OCI-M1 (cell line): ENCODE results near the gene CD40.

Experiments
- DNase-seq: peaks from one replicate; lab custom pipeline; 2025; lab: John Stamatoyannopoulos, UW

CD40 gene

DNA sequence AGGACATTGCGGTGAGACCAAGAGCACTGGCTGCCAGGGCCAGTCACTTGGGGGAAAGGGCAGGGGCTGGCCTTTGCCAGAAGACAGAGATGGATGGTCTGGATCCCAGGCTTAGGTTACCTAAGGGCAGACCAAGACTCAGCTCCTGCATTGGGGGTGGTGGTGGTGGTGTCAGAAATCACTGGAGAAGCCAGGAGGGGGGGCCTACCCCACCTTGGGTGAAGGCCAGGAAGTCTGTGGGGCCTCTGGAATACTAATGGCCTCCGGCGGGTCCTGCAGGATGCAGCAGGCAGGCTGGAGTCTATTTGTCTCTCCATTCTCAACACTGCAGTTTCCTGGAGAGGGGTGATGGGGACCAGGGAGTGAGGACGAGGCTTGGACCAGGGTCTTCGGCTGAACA, 32.8 kb downstream of the CD40 start:
- DNase-seq: no peak

GRCh38 chr20:46151936-46152335, 33.8 kb downstream of the CD40 start:
- peak; percentile 4 for DNase-seq

DNA sequence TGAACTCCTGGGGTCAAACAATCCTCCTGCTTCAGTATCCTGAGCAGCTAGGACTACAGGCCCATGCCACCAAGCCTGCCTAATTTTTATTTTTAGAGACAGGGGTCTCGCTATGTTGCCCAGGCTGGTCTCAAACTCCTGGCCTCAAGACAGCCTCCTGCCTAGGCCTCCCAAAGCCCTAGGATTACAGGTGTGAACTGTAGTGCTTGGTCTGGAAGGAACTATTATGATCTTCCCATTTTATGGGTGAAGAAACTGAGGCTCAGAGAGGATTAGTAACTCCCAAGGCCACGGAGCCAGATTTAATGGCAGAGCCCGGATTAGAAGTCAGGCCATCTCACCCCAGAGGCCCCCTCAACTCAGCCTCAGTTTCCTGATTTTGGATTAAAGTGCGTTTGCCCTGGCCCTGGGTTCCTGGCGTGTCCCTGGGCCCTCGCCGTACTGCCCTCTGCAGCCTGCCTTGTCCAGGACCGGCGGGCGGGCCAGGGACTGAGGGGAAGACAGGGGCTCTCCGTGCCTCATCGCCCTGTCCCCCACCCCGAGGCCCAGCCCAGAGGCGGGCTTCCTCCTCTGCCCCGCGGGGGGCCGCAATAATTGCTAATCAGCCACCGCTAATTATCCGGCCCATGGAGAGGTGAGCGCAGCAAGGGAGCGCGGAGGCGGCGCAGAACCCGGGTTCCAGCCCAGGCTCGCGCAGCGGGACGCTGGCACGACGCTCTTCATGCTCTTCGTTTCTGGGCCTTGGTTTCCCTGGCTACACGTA, 34.9 kb downstream of the CD40 start:
- DNase-seq: no peak

- no peak for DNase-seq
Measured at GRCh38 chr20:46154305-46154704, 36.2 kb downstream of the CD40 start.

GRCh38 chr20:46154796-46155195, 36.7 kb downstream of the CD40 start:
- DNase-seq: no peak

- no peak for DNase-seq
Measured at GRCh38 chr20:46156065-46156464, 38.0 kb downstream of the CD40 start.

DNA sequence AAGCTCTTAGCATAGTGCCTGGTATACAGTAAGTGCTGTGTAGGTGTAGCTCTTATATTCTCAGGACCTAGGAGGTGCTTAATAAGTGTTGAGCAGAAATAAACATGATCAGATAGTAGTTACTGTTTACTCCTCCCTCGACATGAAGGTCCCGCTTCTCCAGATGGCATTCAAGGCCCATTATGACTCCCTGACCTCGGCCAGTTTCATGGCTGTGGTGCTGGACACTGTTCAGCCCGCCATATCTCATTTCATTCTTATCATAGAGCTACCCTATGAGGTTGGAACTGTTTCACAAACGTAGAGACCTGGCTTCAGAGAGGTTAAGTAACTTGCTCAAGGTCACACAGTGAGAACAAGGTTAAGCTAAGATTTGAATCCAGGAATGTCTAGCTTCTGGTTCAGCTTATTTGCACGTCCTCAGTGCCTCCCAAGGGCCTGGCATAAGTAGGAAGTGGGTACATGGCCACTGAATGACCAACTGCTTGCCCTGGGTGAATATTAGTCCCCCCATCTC, 39.0 kb downstream of the CD40 start:
- no peak for DNase-seq

DNA sequence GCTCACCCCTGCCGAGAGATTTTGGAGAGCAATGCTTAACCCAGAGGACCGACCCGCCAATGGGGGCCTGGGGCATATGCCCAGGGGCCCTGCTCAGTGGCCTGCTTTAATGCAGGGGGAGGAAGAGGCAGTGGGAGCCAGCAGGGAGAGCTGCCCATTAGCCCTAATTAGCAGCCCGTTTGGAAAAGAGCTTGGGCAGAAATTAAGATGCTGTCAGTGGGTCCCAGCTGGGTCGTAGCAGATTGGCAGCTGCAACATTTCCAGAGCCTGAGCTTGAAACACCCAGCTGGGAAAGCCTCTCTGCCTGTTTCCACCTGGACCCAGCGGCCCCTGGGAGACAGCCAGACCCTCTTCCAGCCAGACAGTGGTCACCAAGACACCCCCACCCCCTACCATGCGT, 39.5 kb downstream of the CD40 start:
- no peak for DNase-seq

DNA sequence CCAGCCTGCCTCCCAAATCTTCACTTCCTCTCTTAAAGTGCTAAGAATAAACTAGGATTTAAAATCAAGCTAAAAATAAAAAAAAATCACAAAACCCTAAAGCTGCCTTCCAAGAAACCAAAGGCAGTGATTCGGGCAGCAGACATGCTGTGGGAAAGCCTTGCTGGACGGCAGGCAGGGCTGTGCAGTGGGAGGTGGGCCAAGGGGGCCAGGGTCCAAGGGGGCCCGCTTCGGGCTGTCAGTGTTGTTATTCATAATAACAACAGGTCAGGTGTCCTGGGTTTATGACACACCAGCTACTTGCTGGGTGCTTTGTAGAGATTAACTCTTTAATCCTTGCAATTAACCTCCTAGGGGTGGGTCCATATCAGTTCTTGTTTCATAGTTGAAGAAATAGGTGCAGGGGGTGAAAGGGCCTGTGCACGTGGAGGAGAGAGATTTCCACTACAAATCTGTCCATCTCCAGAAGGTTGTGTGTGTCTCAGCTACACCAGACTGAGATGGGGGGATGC, 40.4 kb downstream of the CD40 start:
- DNase-seq: no peak

DNA sequence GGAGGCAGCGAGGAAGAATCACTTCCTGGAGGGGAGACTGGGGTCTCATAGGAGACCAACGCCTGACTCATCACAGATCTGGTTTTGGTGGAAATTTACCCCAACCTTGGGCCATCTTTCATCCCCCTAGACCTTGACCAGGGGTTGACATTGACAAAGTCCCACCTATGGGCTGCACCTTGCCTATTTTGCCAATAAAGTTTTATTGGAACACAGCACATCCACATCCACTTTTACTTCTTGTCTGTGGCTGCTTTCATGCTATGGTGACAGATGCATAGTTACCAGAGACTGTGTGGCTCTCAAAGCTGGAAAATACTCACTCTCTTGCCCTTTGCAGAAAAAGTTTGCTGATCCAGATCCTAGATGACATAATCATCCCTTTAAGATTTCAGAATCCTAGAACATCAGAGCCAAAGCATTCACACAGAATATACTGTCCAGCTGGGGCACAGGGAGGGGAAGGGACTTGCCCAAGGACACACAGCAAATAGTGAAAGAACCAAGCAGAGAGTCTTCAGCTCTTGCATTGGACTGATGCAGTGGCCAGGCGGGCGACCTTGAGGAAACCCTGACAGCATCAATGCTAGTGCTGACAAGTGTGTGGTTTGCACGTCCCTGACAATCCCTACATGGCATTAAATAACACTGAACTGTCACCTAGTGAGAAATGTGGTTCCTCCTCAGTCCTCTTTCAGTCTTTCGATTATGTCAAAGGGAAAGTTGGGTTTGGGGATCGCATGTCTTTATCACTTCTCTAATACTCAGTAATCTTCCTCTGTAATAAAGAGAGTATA, 41.2 kb downstream of the CD40 start:
- no peak for DNase-seq

DNA sequence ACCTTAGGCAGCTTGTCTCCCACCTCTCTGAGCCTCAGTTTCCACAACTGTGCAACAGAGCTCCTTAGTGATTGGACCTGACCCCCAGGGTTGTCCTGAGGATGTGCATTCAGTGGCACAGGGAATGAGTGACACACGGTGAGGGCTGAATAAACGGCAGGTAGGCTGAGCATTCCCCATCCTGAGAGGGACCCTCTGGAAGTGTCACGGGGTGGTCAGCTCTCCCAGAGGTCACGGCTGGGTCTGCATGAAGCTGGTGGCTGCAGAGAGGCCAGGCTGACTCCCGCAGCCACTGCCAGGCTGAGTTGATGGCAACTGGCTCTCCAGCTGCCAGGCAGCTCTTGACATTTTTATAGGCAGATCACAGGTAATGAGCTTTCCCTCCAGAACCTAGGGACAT, 42.5 kb downstream of the CD40 start:
- DNase-seq: no peak

DNA sequence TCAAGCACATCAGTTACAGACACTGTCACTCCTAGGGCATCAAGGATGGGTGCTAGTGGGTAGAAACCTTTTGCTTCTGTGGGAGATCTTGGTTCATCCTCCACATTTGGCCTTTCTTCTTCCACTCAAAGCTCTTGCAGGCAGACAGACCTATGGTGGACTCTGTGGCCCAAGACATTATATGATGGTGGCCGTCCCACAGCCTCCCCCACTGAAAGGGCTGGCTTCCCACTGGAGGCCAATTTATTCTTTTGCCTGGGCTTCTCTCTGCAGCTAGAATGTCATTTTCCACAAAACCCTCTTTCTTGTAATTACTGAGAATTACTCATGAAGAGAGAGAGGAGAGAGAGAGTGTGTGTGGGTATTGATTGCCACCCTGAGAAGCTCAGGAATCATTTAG, 43.8 kb downstream of the CD40 start:
- no peak for DNase-seq

DNA sequence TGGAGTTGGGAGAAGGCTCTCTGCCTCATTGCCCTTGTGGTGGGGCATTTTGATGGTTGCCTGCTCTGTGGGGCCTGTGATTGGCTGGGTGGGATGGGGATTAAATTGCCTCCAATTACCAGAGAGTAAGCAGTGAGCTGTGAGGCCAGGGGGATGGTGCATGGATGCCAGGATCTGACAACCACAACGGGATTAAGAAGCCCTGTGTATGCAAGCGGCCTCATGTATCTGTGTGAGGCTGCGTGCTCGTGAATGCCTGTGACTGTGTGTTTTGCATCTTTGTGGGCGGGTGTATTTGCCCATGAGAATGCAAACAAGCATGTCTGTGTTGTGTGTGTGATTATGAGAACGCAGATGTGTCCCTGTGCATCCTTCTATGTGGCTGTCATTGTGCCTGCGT, 46.1 kb downstream of the CD40 start:
- no peak for DNase-seq

- no peak for DNase-seq
Measured at GRCh38 chr20:46167080-46167479, 49.0 kb downstream of the CD40 start.

DNA sequence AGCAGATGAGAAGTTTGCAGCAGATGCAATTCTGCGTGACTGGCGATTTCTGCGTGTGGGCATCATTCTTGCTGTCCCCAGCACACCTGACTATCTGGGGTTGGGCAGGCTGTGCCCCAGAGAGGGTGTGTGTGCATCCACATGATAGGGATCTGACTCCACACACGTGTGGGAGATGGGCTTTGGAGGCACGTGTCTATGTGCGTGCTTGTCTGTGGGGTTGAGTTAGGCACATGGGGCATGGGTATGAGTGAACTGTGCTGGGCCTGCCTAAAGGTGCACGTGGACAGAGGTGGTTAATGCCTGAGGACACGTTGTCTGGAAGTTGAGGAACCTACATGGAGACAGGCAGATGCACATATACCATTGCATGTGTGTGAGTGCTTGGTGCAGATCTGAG, 50.3 kb downstream of the CD40 start:
- DNase-seq: no peak

GRCh38 chr20:46169245-46170171, 51.4 kb downstream of the CD40 start:
- DNase-seq: no peak

DNA sequence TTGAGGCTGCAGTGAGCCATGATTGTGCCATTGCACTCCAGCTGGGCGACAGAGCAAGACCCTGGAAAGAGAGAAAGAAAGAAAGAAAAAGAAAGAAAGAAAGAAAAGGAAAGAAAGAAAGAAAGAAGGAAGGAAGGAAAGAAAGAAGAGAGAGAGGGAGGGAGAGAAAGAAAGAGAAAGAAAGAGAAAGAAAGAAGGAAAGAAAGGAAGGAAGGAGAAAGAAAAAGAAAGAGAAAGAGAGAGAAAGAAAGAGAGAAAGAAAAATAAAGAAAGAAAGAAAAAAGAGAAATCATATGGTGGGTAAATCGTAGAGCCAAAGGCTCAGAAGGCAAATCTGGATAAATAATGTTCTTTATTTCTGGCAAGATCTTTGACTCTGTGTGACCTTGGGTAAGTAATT, 53.4 kb downstream of the CD40 start:
- no peak for DNase-seq

DNA sequence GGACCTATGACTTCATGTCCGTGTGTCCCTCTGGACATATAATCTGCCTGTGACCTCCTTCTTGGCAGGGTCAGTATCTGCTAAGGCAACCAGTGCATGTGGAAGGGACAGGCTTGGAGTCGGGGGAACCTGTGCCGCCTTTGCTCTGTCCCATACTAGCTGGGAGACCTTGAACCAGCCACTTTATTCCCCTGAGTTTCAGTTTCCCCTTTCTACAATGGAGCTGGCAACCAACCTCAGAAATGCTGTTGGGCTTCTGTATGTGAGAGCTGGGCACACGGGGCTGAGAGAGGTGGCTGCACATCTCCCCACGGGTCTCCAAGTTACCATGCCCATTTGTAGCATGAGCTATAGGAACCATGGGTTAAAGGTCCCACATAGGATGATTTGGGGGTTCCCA, 53.8 kb downstream of the CD40 start:
- DNase-seq: no peak

DNA sequence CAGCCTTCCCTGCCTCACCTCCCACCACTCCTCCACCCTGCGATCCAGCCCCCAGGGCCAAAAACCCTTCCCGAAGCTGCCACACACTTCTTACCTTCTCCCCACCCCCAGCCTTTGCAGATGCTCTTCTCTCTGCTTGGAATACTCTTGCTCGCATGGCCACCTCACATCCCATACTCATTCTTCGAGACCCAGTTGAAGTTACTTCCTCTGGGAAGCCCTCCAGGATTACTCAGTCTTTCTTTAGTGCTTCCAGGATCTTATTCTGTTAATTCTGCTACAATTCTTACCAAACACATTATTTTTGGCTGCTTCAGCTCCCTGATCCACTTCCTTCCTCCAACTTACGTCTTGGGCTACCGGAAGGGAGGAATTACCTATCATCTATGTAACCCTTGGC, 54.3 kb downstream of the CD40 start:
- DNase-seq: no peak

GRCh38 chr20:46172961-46173536, 54.9 kb downstream of the CD40 start:
- DNase-seq: no peak

GRCh38 chr20:46173652-46174468, 55.7 kb downstream of the CD40 start:
- DNase-seq: no peak
